GM12801 (cell line): ENCODE results near the gene TMEM255B.

ENCODE experiments used
- TF ChIP-seq, protein P1 (sequence below): IDR thresholded peaks from one replicate; pipeline ENCODE4 v1.5.1; 2011; ENCODE audit warnings: control low read depth; ENCODE audit not compliant: insufficient read length; ENCODE audit errors: extremely low read depth

TMEM255B gene

GRCh38 chr13:113758651-113759524 is at the start of gene TMEM255B:
Gene TMEM255B (plus strand): TSS chr13:113759226. CDS start chr13:113759270, 44 bp downstream.
- TF ChIP-seq, protein P1, sequence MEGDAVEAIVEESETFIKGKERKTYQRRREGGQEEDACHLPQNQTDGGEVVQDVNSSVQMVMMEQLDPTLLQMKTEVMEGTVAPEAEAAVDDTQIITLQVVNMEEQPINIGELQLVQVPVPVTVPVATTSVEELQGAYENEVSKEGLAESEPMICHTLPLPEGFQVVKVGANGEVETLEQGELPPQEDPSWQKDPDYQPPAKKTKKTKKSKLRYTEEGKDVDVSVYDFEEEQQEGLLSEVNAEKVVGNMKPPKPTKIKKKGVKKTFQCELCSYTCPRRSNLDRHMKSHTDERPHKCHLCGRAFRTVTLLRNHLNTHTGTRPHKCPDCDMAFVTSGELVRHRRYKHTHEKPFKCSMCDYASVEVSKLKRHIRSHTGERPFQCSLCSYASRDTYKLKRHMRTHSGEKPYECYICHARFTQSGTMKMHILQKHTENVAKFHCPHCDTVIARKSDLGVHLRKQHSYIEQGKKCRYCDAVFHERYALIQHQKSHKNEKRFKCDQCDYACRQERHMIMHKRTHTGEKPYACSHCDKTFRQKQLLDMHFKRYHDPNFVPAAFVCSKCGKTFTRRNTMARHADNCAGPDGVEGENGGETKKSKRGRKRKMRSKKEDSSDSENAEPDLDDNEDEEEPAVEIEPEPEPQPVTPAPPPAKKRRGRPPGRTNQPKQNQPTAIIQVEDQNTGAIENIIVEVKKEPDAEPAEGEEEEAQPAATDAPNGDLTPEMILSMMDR: no peak

DNA sequence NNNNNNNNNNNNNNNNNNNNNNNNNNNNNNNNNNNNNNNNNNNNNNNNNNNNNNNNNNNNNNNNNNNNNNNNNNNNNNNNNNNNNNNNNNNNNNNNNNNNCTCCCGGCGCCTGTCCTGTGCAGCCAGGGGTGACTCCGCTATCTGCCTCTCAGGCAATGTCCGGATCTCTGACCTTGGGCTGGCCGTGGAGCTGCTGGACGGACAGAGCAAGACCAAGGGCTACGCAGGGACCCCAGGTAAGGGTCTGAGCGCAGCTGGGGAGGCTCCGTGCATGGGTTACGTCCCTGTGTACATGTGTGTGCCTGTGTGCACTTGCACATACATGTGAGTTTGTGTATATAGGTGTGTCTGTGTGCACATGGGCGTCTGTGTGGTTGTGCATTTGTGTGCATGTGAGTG is 36.1 kb upstream of the TMEM255B start:
- TF ChIP-seq, protein P1: no peak

DNA sequence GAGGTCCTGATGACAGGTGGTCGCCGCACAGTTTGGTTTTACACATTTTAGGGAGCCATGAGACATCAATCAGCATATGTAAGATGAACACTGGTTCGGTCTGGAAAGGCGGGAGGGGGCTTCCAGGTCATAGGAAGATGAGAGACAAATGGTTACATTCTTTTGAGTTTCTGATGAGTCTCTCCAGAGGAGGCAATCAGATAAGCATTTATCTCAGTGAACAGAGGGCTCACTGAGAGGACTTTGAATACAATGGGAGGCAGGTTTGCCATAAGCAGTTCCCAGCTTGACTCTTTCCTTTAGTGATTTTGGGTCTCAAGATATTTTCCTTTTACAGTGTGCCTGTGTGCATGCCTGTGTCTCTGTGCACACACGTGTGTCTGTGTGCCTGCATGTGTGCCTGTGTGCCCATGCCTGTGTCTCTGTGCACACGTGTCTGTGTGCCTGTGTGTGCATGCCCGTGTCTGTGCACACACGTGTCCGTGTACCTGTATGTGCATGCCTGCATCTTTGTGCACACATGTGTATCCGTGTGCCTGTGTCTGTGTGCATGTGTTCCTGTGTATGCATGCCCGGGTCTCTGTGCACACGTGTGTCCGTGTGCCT is 35.5 kb upstream of the TMEM255B start:
- TF ChIP-seq, protein P1: no peak

- TF ChIP-seq, protein P1: no peak
Measured at GRCh38 chr13:113724016-113724758, 34.8 kb upstream of the TMEM255B start.

GRCh38 chr13:113724780-113725315 is 34.2 kb upstream of the TMEM255B start:
- TF ChIP-seq, protein P1: no peak

GRCh38 chr13:113726961-113727411 is 32.0 kb upstream of the TMEM255B start:
- TF ChIP-seq, protein P1: no peak

- TF ChIP-seq, protein P1: no peak
Measured at GRCh38 chr13:113728571-113729054, 30.4 kb upstream of the TMEM255B start.
